22Rv1 (cell line): Measurements from ENCODE around the gene HOMER1.
A peak's percentile ranks its signal among the peaks of the same experiment; 100 is the strongest.

Experiments
- H3K27ac ChIP-seq: fragments of 450-650 bp; 2 replicates; pipeline ENCODE4 v1.5.1; 2017
- CTCF ChIP-seq: fragments of 450-650 bp; IDR thresholded peaks from 2 replicates; pipeline ENCODE4 v1.5.1; 2017; ENCODE audit warnings: mild to moderate bottlenecking
- ZFX ChIP-seq: fragments of 450-650 bp; IDR thresholded peaks from 2 replicates; pipeline ENCODE4 v1.6.1; 2017; ENCODE audit warnings: antibody characterized with exemption, borderline replicate concordance

HOMER1 gene

GRCh38 chr5:79513704-79514390 is at the start of gene HOMER1:
TSS of gene HOMER1 (minus strand) at chr5:79514134. CDS start at chr5:79512774, 1,360 bp downstream.
- peak; percentile 25; the same call in 1 of the 2 replicates for TF ChIP-seq CTCF
- no peak for TF ChIP-seq ZFX
- H3K27ac ChIP-seq = peak within 1 kb of the TSS; percentile 83

- no peak overlapping the region for H3K27ac ChIP-seq
- TF ChIP-seq CTCF (no peak), ZFX (no peak)
Observed at GRCh38 chr5:79563247-79563590, 49.3 kb upstream of the HOMER1 start.

- no peak overlapping the region for H3K27ac ChIP-seq
Observed at GRCh38 chr5:79562351-79563246, 48.7 kb upstream of the HOMER1 start.

GRCh38 chr5:79561525-79561893 is 47.6 kb upstream of the HOMER1 start:
- no peak overlapping the region for H3K27ac ChIP-seq
- TF ChIP-seq ZFX (no peak), CTCF (no peak)

More at GRCh38 chr5:79562351-79563246, 48.7 kb upstream of the HOMER1 start:
- TF ChIP-seq CTCF (no peak), ZFX (no peak)

- no peak overlapping the region for H3K27ac ChIP-seq
- TF ChIP-seq CTCF (no peak), ZFX (no peak)
Observed at GRCh38 chr5:79560771-79561524, 47.0 kb upstream of the HOMER1 start.

- no peak overlapping the region for H3K27ac ChIP-seq
- TF ChIP-seq ZFX (no peak), CTCF (no peak)
Observed at GRCh38 chr5:79555418-79555817, 41.5 kb upstream of the HOMER1 start.
